OCI-LY1 (cell line): ENCODE measurements around the gene TPR.

Source experiments
- CTCF ChIP-seq: fragments of 200-600 bp; sonication (generic), shearing (Covaris generic); IDR thresholded peaks from 2 replicates; pipeline ENCODE4 v1.5.1; 2017; ENCODE audit warnings: mild to moderate bottlenecking, antibody characterized with exemption, low read length, moderate library complexity, mixed read lengths
- EZH2 ChIP-seq: fragments of 200-600 bp; sonication (generic), shearing (Covaris generic); IDR thresholded peaks from 2 replicates; pipeline ENCODE4 v1.8.0; 2017; ENCODE audit warnings: borderline replicate concordance, mixed run types, mild to moderate bottlenecking, antibody characterized with exemption, low read length, moderate library complexity, mixed read lengths

DNA sequence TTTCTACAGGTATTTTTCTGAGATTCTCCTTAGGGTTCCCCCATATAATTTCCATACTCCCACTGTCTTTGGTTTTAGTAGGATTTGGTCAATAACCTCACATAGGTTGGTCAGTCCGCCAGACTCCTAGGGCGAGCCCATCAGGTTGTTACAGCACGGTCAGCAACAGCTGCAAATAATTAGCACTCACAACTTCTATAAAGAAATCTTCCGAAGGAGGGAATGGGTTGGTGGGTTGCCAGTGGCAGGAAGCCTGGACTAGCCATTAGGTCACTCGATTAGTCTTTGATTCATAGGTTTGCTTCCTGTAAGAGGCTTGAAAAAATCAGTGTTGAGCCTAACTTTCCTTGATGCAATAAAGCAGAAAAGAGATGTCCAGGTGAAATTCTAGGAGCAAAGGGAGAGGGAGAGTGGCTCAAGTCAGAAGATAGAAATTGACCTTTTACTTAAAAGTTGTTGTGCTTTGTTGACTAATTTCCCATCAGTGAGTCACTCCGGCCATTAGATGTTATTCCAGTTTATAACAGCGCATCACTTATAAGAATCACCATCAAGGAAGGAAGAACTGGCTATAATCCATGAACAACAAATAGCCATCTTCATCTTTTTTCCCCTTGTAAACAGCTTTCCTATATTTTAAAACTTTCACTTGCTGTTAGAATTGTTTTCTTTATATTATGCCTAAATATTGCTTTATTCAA lies 88.3 kb downstream of the TPR start:
- TF ChIP-seq CTCF (no peak), EZH2 (no peak)
